Caco-2 (cell line): ENCODE measurements around the gene CLIC5. TPM values are rescaled to one million over a fixed set of nuclear protein-coding genes. Genes with fewer than 3 reads are reported as not detected.

Experiments
- BruUV-seq: library from RNA; stranded (reverse); fragments of 400-500 nt; replicated peaks from 2 replicates; lab custom pipeline; 2021; lab: Mats Ljungman, UMichigan
- CTCF ChIA-PET: fragments of 300-600 bp; sonication (Branson Sonifier 250); formaldehyde crosslinking; loops from one replicate; lab custom pipeline; 2022; ENCODE audit warnings: antibody characterized with exemption; lab: Charles Lee
- POLR2A ChIA-PET: fragments of 300-600 bp; sonication (Branson Sonifier 250); formaldehyde crosslinking; loops from one replicate; lab custom pipeline; 2022; ENCODE audit warnings: antibody characterized with exemption; lab: Charles Lee
- DNase-seq, 2 experiments: peaks; one replicate each; pipeline versions ENCODE4 v3.0.0 to v3.0.0-alpha.2; 2020 to 2022
- H3K27me3 ChIP-seq: replicated peaks from 2 replicates; pipeline ENCODE4 v1.6.0; 2011; ENCODE audit warnings: low read length; ENCODE audit not compliant: control insufficient read depth, insufficient read depth
- H3K36me3 ChIP-seq: 2 replicates; pipeline ENCODE4 v1.5.1; 2011; ENCODE audit warnings: low read length; ENCODE audit not compliant: control insufficient read depth, insufficient read depth
- H3K4me1 ChIP-seq: fragments of 250-450 bp; sonication (Bioruptor Pico); 2 replicates; pipeline ENCODE4 v1.5.1; 2020; ENCODE audit warnings: mild to moderate bottlenecking
- H3K4me3 ChIP-seq: 2 replicates; pipeline ENCODE4 v1.5.1; 2011; ENCODE audit warnings: low read depth, mild to moderate bottlenecking, control low read depth, low read length
- H3K9me3 ChIP-seq: fragments of 250-450 bp; sonication (Bioruptor Pico); 2 replicates; pipeline ENCODE4 v1.5.1; 2020; ENCODE audit warnings: mild to moderate bottlenecking, moderate library complexity
- H3K27ac Mint-ChIP-seq: one replicate; pipeline ENCODE4 v1.8.0; 2022; ENCODE audit warnings: mixed read lengths; ENCODE audit not compliant: unreplicated experiment
- H3K27me3 Mint-ChIP-seq: one replicate; pipeline ENCODE4 v1.8.0; 2022; ENCODE audit warnings: mixed read lengths; ENCODE audit not compliant: insufficient read depth, unreplicated experiment
- H3K36me3 Mint-ChIP-seq: one replicate; pipeline ENCODE4 v1.8.0; 2022; ENCODE audit warnings: mild to moderate bottlenecking, mixed read lengths; ENCODE audit not compliant: insufficient read depth, unreplicated experiment
- H3K4me1 Mint-ChIP-seq: one replicate; pipeline ENCODE4 v1.8.0; 2022; ENCODE audit warnings: low read depth, mixed read lengths; ENCODE audit not compliant: unreplicated experiment
- H3K4me3 Mint-ChIP-seq: one replicate; pipeline ENCODE4 v1.8.0; 2022; ENCODE audit warnings: mild to moderate bottlenecking, moderate library complexity, mixed read lengths; ENCODE audit not compliant: unreplicated experiment
- H3K9me3 Mint-ChIP-seq: one replicate; pipeline ENCODE4 v1.8.0; 2022; ENCODE audit warnings: mixed read lengths; ENCODE audit not compliant: unreplicated experiment
- intact Hi-C: fragments of 100-400 bp; cut with micrococcal nuclease; formaldehyde crosslinking; loops from one replicate; pipeline ENCODE4 v1.10.0; 2022; ENCODE audit not compliant: unreplicated experiment
- total RNA-seq: library from RNA; stranded (reverse); gene quantifications from 2 replicates; pipeline ENCODE4 v1.2.3, GENCODE V29; 2022
- TF ChIP-seq, protein P1 (sequence below), 2 experiments: fragments of 200-600 bp in 1 of 2; IDR thresholded peaks; 1 replicate in 1 of 2; 2 replicates in 1 of 2; pipeline versions ENCODE4 v1.5.1 to v1.8.0; 2011 to 2022; ENCODE audit warnings: antibody characterized with exemption in 1 of 2, control low read depth in 1 of 2, inconsistent platforms in 1 of 2, low read depth in 1 of 2, low read length in 1 of 2, mild to moderate bottlenecking in 1 of 2, moderate library complexity in 1 of 2; ENCODE audit not compliant: insufficient read depth in 1 of 2, severe bottlenecking in 1 of 2, unreplicated experiment in 1 of 2

Gene CLIC5
- total RNA-seq, 1 experiment from 2014 or later = 15.1 TPM

DNA sequence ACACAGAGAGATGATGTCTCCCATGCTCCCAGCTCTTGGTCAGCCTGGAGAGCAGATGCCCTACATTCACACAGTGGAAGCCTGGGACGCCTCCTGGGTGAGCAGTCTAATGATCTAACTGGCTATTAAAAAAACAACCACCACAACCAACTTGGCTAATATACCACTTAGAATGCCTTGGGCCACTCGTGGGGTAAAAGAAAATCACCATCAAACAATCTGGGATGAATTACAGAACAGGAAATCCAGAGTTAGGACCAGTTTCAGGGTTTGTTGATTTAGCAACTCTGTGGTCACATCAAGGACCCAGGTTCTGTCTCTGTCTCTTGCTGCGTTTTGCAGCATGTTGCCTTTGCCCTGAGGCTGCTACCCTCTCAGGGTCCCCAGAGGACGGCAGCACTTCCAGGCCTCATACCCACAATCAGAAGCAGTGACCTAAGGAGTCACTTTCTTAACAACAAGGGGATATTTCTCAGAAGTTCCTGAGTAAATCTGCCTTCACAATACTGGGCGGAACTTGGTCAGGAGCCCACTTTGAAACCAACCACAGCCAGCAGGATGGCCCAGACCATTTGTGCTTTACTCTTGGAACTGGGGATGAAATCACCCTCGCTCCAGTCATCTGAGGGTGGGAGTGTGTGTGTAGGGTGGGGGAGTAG is 118.7 kb downstream of the CLIC5 start:
- H3K36me3 Mint-ChIP-seq = no peaks in the 10 kb centered on the region
- no TSS peak for BruUV-seq
- no peak overlapping the region for H3K4me3 Mint-ChIP-seq
- Histone ChIP-seq H3K27me3 (no peaks in the 10 kb centered on the region), H3K9me3 (no peaks in the 10 kb centered on the region), H3K4me3 (no peak overlapping the region), H3K4me1 (no peaks in the 10 kb centered on the region), H3K36me3 (no peaks in the 10 kb centered on the region)
- H3K27me3 Mint-ChIP-seq = no peaks in the 10 kb centered on the region
- no peak for DNase-seq
- intact Hi-C loops = no loop called here
- H3K4me1 Mint-ChIP-seq = no peaks in the 10 kb centered on the region
- TF ChIP-seq, protein P1, sequence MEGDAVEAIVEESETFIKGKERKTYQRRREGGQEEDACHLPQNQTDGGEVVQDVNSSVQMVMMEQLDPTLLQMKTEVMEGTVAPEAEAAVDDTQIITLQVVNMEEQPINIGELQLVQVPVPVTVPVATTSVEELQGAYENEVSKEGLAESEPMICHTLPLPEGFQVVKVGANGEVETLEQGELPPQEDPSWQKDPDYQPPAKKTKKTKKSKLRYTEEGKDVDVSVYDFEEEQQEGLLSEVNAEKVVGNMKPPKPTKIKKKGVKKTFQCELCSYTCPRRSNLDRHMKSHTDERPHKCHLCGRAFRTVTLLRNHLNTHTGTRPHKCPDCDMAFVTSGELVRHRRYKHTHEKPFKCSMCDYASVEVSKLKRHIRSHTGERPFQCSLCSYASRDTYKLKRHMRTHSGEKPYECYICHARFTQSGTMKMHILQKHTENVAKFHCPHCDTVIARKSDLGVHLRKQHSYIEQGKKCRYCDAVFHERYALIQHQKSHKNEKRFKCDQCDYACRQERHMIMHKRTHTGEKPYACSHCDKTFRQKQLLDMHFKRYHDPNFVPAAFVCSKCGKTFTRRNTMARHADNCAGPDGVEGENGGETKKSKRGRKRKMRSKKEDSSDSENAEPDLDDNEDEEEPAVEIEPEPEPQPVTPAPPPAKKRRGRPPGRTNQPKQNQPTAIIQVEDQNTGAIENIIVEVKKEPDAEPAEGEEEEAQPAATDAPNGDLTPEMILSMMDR (IDR thresholded peaks at IDR 0.05; ENCODE audit: insufficient read depth in 1 of 2, low read depth in 1 of 2, low read length in 1 of 2, severe bottlenecking in 1 of 2, unreplicated experiment in 1 of 2) = no peak
- ChIA-PET POLR2A (no interaction called here), CTCF (no interaction called here)
- H3K9me3 Mint-ChIP-seq = no peaks in the 10 kb centered on the region
- H3K27ac Mint-ChIP-seq = no peak overlapping the region

DNA sequence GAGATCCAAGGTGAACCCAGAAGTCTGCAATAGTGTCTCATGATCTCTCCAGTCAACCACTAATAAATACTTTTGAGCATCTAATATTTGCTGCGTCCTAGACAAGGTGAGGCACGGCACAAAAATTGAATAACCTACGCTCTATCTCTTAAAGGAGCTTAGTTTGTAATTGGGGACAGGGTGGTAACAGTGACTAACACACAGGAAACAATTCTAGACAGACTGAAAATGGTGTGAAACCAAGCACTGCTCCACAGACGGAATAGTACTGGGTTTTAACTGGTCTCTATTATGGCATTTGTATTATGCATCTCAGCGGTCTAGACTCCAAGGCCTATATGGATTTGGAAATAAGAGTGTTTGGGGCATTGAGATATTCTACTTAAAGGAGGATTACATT is 120.1 kb downstream of the CLIC5 start:
- Mint-ChIP-seq H3K36me3 (no peaks in the 10 kb centered on the region), H3K27me3 (no peaks in the 10 kb centered on the region), H3K27ac (no peak overlapping the region), H3K4me3 (no peak overlapping the region), H3K9me3 (no peaks in the 10 kb centered on the region), H3K4me1 (no peaks in the 10 kb centered on the region)
- CTCF ChIA-PET = interaction anchor here (0.9 kb wide), 1 partner anchor 35 kb away, joined by 3 read pairs; no protein-coding TSS in a partner anchor
- H3K4me1 ChIP-seq = no peaks in the 10 kb centered on the region
- no peak for DNase-seq
- BruUV-seq = no TSS peak
- no peaks in the 10 kb centered on the region for H3K27me3 ChIP-seq
- POLR2A ChIA-PET = no interaction called here
- intact Hi-C loops = no loop called here
- no peaks in the 10 kb centered on the region for H3K36me3 ChIP-seq
- no peak overlapping the region for H3K4me3 ChIP-seq
- TF ChIP-seq, protein P1 (IDR thresholded peaks at IDR 0.05; ENCODE audit: insufficient read depth in 1 of 2, low read depth in 1 of 2, low read length in 1 of 2, severe bottlenecking in 1 of 2, unreplicated experiment in 1 of 2) = no peak
- no peaks in the 10 kb centered on the region for H3K9me3 ChIP-seq

DNA sequence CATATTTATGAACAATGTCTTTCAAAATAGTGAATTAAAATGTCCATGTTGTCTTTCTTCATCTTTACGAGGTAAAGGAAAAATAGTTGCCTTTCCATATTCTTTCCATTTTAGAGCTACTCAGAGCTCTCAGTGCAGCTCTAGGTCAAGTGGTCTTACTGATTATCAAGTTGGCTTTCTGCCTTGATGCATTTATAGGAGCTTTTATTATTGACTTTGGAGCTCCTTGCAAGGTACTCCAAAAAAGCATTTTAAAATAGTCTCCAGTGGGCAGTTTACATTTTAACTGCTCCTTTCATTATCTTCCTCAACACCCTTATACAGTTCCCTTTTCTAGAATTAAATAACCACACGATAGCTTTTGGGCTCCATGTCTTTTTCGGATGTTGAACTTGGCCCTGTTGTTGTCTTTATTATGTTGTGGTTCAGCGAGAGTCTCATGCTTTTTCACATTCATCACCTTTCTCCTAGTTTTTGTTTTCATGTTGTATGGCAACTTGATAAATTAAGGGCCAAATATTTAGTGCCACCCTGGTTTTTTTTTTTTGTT is 122.9 kb downstream of the CLIC5 start:
- DNase-seq = no peak
- ChIA-PET CTCF (no interaction called here), POLR2A (no interaction called here)
- no peaks in the 10 kb centered on the region for H3K4me1 Mint-ChIP-seq
- Histone ChIP-seq H3K4me1 (no peaks in the 10 kb centered on the region), H3K27me3 (no peaks in the 10 kb centered on the region), H3K4me3 (no peak overlapping the region), H3K9me3 (no peaks in the 10 kb centered on the region), H3K36me3 (no peaks in the 10 kb centered on the region)
- H3K4me3 Mint-ChIP-seq = no peak overlapping the region
- BruUV-seq = no TSS peak
- TF ChIP-seq, protein P1 (IDR thresholded peaks at IDR 0.05; ENCODE audit: insufficient read depth in 1 of 2, low read depth in 1 of 2, low read length in 1 of 2, severe bottlenecking in 1 of 2, unreplicated experiment in 1 of 2) = no peak
- no peaks in the 10 kb centered on the region for H3K27me3 Mint-ChIP-seq
- no peaks in the 10 kb centered on the region for H3K9me3 Mint-ChIP-seq
- intact Hi-C loops = no loop called here
- no peaks in the 10 kb centered on the region for H3K36me3 Mint-ChIP-seq
- H3K27ac Mint-ChIP-seq = no peak overlapping the region
